Medulla oblongata (tissue), 1 donor: ENCODE measurements around the gene SPHK2.
"Not testable (repeated sequence)": the region's sequence is repeated elsewhere in the genome, so short reads cannot be mapped to it uniquely, and the experiment has no call there.

Source experiments
- DNase-seq: peaks from one replicate; pipeline ENCODE4 v3.0.0-alpha.2; 2015; ENCODE audit errors: extremely low spot score

Gene SPHK2

DNA sequence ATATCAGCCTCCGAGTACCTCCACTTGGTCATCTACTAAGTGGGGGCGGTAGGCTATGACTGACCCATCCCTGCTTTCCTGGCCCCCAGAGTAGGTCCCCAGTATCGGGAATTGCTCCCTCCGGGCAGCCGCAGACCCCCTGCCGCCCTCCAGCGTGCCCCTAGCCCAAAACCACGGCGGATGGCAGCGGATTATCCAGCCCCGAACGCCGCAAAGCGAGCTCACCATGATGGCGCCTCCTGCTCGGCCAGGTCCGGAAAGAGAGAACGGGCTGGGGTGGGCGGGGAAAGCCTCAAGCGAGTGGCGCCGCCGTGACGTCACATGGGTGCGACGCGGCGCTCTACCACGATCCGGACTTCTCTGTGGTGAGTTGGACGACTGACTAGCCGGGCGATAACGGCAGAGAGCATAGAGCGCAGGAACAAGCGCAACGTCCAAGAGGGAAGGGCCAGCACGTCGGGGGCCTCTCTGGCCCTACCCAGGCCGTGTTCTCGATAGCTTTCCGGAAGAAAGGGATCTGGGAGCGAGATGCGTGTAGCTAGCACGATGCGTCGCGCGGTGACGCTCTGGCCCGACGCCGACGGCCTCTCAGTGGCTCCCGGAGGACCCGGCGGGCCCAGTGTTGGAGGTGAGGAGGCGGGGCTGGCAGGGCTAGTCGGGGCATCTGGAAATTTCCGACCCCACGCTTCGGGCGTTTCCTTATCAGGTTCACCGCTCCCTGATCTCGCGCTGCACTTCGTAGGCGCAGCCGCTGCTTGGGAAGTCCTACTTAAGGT, at the start of gene SPHK2, which contains the start of gene RPL18:
TSS of gene SPHK2 (plus strand) at position 591 of the 776 bp plus-strand sequence. CDS start 1,009 bp downstream, outside the sequence.
TSS of gene RPL18 (minus strand) at position 263 of the 776 bp plus-strand sequence. CDS start at position 228, 35 bp downstream.
- DNase-seq = peak; percentile 99

DNA sequence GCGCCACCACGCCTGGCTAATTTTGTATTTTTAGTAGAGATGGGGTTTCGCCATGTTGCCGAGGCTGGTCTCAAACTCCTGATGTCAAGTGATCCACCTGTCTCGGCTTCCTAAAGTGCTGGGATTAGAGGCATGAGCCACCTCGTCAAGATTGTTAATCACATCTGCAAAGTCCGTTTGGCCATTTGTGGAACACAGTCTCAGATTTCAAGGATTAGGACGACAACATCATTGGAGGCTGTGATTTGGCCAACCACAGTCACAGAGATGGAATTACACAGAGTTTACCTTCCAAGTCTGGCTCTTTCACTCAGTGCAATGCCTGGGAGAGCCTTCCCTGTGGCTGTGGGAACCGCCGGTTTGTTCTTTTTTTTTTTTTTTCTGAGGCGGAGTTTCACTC, 49.5 kb upstream of the SPHK2 start:
- peak; percentile 3 for DNase-seq

DNA sequence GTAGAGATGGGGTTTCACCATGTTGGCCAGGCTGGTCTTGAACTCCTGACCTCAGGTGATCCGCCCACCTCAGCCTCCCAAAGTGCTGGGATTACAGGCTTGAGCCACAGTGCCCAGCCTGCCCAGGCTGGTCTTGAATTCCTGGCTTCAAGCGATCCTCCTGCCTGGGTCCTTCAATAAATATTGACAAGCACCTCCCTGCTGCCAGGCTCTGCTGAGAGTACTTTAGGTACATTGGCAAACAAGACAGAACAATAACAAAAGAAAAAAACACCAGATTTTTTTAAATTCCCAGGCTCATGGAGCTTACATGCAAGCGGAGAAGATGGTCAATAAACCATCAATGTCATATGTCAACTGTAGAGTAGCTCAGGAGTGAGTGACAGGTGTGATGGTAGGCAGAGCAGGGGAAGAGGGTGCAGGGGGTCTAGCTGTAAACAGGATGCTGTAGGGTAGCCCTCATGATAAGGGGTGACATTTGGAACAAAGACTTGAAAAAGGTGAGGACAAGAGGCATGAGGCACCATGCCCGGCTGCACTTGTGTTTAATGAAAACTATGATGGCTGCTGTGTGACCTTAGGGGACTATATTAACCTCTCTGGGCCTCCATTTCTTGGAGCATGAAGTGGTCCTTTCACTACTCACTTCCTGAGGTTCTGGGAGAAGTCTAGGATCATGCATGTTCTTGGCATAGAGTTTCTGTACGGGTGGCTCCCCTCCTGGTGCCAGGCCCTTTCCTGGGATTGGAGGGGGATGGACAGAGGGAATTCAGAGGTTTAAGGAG, 47.7 kb upstream of the SPHK2 start:
- no peak for DNase-seq

DNA sequence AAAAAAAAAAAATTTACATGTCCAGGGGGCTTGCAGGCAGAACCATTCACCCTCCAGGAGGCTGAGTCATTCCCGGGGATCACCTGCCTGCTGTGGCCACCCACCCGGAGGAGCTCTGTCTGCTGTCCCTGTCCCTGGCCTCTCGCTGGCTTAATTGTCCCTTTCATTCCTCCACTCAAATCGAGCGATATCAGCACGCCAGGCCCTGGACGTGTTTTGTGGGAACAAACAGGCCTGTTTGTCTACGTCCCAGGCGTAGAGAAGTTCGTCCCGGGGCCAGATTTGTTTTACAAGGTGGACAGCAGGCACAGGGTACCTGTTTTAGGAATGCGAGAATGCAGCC, 46.2 kb upstream of the SPHK2 start:
- DNase-seq = no peak

DNA sequence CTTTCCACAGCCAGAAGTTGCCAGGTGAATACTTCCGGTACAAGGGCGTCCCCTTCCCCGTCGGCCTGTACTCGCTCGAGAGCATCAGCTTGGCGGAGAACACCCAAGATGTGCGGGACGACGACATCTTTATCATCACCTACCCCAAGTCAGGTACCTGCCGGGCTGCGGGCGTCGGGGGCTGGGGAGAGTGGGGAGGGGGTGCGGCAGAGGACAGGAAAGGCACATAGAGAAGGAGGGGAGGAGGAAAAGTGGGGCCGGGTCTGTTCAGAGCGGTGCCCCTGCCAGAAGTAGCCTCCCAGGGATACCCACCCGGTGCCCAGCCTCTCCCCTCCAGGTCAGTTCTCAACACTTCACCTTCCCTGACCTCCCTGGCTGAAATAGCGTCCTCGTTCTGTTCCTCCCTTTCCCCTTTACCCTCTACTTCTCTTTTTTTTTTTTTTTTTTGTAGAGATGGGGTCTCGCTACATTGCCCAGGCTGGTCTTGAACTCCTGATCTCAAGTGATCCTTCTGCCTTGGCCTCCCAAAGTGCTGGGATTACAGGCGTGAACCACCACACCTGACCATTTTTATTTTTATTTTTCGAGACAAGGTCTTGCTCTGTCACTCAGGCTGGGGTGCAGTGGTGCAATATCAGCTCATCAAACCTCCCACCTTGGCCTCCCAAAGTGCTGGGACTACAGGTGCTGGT, 43.2 kb upstream of the SPHK2 start:
- no peak for DNase-seq

DNA sequence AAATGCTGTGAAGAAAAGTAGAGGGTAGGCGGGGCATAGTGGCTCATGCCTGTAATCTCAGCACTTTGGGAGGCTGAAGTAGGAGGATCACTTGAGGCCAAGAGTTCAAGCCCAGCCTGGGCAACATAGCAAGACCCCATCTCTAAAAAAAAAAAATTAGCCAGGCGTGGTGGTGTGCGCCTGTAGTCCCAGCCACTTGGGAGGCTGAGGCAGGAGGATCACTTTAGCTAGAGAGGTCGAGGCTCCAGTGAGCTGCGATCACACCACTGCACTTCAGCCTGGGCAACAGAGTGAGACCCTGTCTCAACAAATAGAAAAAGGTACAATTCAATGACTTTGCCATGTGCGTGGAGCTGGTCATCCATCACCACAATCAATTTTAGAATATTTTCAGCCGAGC, 41.4 kb upstream of the SPHK2 start:
- not testable (repeated sequence) for DNase-seq

DNA sequence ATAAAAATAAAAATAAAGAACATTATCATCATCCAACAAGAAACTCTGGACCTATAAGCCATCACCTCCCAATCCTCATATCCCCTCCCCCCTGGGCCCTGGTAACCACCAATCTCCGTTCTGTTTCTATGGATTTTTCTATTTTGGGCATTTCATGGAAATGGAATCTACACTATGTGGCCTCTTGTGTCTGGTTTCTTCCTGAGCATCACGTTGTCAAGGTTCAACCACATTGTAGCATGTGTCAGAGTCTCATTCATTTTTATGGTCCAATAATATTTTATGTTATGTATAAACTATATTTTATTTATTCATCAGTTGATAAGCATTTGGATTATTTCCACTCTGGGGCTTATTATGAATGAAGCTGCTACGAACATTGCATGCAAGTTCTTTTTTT, 40.4 kb upstream of the SPHK2 start:
- DNase-seq = no peak

DNA sequence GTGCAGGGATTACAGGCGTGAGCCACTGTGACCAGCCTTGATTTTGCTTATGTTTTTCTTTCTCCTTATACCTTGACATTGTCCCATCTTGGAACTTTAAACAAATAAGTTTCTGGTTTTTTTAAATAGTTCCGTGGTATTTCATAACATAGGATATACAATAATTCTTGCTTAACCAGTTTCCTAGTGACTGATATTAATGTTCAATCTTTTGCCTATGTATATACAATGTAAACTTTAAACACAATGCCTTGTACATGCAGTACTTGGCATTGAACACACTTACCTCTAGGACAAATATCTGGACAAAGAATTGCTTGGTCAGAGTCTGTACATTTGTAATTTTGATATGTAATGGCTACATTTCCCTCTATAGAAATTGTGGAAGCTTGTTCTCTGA, 37.1 kb upstream of the SPHK2 start:
- DNase-seq = no peak

GRCh38 chr19:48587387-48587786, 31.9 kb upstream of the SPHK2 start:
- no peak for DNase-seq

DNA sequence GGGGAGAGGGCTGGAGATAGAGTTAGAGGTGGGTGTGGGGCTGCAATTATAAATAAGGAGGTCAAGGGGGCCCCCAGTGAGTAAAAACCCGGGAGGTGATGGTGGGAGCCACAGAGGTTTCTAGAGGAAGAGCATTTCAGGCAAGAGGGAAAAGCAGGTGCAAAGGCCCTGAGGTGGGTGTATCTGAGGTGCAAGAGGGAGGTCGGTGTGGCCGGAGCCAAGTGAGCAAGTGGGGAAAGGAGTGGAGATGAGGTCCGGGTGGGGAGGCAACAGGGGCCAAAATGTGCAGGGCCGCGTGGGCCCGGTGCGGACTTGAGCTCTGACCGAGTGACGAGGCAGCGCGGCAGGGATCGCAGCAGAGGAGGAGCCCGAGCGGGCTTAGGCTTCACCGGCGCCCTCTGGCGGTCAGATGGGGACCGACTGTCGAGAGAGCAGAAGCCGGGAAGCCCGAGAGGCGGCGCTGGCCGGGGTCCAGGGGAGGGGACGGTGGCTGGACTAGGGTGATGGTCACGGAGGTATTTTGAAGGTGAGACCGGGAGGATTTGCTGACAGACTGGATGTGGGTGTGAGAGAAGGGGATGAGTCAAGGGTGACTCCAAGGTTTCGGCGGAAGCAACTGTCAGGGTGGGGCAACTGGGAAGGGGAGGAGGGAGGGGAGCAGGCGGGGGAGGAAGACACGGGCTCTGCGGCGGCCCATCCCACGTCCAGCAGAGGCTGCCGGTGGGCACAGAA, 30.5 kb upstream of the SPHK2 start:
- DNase-seq = peak; percentile 90

DNA sequence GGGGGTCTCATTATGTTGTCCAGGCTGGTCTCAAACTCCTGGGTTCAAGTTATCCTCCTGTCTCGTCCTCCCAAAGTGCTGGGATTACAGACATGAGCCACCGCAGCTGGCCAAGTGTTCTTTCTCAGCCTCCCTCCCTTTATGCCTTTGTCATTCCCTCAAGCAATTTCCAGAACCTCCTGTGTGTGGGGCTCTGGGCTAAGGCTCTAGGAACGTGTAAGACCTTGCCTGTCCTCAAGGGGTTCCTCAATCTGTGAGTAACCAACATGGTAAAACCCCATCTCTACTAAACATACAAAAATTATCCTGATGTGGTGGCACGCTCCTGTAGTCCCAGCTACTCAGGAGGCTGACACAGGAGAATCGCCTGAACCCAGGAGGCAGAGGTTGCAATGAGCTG, 28.3 kb upstream of the SPHK2 start:
- DNase-seq = no peak

GRCh38 chr19:48595171-48595570, 24.1 kb upstream of the SPHK2 start:
- no peak for DNase-seq

- no peak for DNase-seq
Observed at GRCh38 chr19:48595833-48596232, 23.5 kb upstream of the SPHK2 start.

GRCh38 chr19:48596237-48596636, 23.1 kb upstream of the SPHK2 start:
- DNase-seq = no peak

DNA sequence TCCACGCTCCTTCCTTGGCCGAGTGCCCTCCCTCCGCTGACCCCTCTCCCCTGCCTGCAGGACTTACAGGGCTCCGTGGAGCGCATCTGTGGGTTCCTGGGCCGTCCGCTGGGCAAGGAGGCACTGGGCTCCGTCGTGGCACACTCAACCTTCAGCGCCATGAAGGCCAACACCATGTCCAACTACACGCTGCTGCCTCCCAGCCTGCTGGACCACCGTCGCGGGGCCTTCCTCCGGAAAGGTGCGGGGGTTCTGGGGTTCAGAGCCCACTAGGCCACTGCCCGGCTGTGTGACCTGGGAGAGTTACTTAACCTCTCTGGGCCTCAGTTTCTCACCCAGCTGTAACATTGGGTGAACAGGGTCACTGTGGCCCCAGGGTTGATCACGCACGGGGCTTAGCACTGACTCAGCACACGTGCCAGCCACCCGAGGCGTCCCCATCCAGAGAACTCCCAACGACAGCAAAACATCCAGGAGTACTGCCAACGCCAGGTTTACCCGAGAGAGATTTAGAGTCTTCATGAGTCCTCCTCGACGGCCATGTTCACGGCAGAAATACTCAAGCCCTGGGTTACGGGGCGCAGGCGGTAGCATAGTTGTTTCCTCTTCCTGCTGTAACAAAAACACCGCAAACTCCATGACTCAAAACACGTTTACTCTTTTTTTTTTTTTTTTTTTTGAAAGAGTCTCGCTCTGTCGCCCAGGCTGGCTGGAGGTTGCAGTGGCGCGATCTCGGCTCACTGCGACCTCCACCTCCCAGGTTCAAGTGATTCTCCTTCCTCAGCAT, 22.4 kb upstream of the SPHK2 start:
- no peak for DNase-seq

- no peak for DNase-seq
Observed at GRCh38 chr19:48598996-48599700, 20.2 kb upstream of the SPHK2 start.

DNA sequence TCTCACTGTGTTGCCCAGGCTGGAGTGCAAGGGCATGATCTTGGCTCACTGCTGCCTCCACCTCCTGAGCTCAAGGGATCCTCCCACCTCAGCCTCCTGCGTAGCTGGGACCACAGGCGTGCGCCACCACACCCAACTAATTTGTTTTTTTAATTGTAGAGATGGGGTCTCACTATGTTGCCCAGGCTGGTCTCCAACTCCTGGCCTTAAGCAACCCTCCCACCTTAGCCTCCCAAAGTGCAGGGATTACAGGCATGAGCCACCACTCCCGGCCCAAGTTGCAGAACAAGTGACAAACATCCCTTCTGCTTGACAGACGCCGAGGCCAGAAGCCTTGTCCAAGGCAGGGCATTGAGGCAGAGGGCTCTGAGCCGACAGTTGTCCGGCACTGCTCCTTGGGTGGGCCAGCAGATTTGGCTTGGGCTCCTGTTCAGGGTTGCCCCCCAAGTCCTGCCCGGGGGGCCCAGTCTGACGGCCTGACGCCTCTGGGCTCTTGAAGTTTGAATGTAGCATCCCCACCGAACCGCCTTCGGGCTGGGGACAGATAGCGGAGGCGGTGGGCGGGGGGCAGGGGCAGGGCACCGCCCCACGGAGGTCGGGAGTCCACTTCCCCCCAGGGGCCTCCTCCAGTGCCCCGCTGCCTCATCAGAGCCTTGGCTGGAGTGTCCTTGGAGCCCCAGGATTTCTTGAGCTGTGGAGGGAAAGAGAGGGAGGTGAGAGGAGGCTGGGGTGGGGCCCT, 18.5 kb upstream of the SPHK2 start:
- no peak for DNase-seq

GRCh38 chr19:48603001-48603400, 16.3 kb upstream of the SPHK2 start:
- DNase-seq = no peak

- DNase-seq = no peak
Observed at GRCh38 chr19:48603449-48603848, 15.9 kb upstream of the SPHK2 start.

DNA sequence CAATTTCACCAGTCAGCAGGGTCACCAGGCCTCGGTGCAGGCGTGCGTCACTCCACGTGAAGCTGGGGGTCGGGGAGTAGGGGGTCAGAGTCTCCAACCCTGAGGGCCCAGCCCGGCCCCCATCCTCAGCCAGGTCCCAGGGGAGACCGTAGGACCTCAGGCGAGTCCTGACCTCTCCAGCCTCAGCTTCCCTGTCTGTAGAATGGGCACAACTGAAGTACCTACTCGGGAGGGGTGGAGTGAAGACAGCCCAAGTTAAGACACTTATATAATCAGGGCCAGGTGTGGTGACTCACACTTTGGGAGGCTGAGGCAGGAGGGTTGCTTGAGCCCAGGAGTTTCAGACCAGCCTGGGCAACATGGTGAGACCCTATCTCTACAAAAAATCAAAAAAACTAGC, 15.5 kb upstream of the SPHK2 start:
- DNase-seq = no peak
